HG03135 (cell line): Measurements from ENCODE around the gene H1-8.

Experiments used
- ATAC-seq: cut with Tn5 transposase; IDR thresholded peaks from one replicate; pipeline ENCODE4 v1.9.1; 2021; ENCODE audit warnings: mild to moderate bottlenecking, moderate library complexity; ENCODE audit not compliant: unreplicated experiment

Gene H1-8

DNA sequence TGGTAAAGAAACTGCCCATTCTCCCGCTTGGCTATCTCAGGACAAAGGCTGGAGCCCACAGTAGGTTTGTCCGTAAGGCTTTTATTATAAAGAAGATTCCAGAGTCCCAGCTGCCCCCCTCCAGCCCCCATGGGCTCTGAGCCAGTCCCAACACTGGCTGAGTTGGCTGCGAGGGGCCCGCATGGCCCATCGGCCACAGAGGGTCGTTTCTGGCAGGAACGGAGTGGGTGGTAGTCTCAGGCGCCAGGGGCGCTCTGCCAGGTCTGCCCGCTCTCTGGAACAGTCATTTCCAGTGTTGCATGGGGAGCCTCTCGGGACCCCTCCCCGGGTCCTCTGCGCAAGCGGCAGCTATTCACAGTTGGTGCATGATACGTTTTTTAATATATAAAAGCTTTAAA lies 12.2 kb downstream of the H1-8 start:
- ATAC-seq: no peak

DNA sequence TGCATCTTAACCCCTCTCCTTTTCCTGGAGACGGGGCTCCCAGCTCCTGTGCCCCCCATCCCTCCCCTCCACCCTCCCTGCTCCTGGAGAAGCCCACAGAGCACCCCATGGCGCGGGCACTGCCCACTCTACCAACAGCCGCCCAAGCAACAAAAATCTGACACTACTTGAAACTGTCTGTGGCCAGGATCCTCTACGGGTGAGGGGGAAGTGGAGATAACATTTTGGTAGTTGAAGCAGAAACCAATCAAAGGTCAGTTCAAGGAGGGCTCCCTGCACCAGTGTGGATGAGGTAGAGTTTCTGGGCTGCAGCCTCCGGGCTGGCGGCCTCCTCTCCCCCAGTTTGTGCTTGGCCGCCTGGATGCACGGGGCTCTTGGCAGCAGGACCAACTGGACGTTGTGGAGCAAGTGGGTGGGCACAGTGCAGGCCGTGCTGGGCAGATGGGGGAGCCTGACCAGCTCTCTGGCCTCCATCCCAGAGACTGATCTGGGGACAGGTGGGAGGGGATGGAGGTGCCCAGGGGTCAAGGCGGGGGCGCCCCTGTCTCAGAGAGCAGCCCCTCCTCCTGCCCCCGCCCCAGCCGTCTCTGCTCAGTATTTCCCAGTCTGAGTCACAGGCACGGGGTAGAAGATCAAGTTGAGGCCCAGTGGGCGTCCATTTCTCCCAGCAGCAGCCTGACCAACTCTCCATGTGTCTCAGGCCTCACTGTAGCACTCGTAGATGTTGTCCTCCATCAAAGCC lies 12.8 kb downstream of the H1-8 start:
- no peak for ATAC-seq

DNA sequence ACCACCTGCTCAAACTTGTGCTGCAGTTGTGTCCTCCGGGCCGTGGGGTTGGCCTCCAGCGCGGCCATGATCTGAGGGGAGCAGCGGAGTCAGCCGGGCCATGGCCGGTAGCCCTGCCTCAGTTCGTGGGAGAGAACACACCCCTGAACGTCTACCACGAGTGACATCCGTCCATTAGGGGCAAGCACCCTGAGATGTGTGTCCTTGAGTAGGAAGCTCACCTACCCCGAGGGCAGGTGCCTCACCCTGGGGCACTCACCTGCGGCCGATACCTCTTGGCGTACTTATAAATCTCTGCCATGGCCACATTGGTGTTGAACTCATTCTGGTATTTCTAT lies 13.4 kb downstream of the H1-8 start:
- ATAC-seq: no peak

DNA sequence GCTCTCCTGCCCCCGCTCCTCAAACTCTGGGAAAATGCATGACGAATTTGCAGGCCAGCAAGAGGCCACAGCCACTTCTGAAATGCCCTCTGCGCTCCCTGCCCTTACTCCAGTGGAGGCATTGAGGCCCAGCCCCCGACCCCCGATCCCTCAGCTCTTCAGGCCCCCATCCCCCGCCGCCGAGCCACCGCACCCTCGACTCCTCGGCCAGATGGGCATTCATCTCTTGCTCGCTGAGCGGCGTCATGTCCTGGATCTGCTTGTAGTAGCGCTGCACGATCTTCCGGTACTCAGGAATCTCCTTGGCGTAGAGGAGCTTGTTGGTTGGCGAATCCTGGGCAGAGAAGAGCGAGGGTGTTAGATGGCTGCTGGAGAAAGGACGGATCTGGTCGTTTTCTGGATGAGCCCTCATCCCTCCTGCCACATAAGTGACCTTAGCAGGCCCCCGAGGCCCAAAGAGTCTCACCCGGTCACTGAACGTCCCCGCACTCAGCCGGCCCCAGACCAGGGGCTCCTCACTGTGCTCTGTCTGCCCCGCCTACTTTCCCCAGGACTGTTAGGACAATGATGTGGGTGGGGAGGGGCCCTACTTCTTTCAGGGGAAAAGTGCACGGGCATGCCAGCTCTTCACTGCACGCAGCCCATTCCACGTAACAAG lies 14.0 kb downstream of the H1-8 start:
- ATAC-seq: no peak

DNA sequence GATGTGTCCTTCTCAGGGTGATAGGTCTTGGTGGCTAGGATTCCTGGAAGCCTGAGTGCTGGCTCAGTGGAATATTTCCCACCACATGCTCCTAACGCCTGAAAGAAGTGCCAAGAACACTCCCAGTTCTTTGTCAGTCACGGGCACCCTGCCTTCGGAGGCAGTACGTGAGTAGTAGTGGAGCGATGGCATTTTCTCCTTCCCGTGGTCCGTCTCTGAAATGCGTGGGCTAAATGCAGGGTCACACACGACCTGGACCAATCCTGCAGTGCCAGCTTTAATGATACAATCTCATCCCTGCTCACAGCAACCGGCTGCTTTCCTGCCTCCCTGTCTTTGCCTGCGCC lies 14.5 kb downstream of the H1-8 start:
- ATAC-seq: no peak

DNA sequence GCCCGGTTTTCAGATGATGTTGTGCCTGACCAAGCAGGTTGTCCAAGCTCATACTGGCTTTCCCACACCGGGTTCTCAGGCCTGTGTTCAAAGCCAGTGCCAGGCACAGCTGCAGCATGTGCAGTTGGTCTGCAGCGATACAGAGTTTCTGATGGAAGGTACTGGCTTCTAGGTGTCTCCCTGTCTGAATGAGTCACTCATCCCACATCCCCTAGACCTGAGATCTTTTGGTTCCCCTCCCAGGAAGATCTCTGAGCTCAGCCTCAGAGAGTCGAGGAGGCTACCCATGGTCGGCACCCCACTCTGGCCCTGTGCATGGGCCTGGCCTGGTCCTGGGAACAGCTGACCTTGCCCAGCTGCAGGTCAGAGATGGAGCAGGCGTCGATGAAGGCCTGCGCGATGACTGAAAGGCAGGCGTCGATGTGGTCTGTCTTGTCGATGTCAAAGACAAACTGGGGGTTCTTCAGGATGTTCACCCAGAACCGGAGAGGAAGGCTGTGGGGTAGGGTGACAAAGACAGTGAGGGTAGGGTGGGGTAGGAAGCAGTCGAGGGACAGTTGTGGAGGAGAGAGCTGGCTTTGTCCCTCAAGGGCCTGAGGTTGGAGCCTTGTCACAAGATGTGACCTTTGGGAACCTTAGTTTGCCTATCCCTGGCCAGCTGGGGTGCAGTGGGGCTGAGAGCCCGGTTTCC lies 15.3 kb downstream of the H1-8 start:
- ATAC-seq: no peak

DNA sequence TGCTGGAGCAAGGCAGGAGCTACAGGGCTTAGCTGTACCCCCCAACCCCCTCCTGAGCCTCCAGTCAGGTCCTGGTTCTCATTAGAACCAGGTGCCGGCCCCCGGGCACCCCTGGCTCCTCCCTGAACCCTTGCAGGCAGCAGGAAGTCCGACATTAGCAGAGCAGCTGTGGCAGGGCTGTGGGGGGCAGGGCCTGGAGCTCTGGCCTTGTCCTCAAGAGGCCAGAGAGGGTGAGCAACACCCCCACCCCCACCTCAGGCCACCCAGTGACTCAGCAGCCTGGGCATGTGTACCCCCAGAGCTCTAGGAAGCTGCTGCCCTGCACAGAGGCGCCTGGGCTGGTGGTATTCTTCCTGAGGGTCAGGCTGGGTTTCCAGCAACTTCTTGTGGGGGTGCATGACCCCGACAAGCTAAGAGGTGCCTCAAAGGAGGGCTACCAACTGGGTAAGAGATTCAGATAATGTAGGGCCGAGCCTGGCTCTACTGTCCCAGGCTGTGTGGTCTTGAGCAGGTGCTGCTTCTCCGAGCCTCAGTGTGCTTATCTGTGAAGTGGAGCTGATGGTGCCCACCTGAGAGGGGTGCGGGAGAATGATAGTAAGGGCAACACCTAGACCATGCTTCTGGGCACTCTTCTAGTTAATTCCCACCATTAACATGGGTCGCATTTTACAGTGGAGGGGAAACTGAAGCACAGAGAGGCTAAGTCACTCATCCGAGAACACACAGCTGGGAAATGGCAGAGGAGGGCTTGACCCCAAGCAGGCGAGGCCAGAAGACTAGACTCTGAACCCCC lies 16.0 kb downstream of the H1-8 start:
- ATAC-seq: no peak

DNA sequence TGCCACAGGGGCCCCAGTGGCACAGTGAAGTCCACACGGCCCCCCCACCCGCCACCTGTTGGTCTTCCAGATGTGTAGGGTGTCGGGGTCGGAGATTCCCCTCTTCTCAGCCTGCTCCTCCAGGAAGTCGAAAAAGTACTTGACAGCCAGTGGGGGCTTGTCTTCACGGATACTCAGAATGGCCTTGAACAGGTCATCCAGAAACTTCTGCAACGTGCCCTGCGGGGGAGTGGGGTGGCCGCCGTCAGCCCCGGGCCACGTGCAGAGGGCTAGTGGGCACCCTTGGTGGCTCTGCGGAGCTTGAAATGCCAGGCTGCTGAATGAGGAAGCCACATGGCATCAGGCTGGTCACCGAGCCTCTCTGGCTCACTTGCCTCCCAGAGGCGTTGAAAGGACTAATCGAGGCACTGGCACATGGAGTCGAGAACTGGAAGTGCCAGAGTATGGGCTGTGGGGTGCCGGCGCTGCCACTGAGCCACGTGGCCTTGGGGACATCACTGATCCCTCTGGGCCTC lies 16.6 kb downstream of the H1-8 start:
- ATAC-seq: no peak

- ATAC-seq: no peak
Measured at GRCh38 chr3:129560269-129560787, 17.4 kb downstream of the H1-8 start.

GRCh38 chr3:129560911-129561594 lies 18.1 kb downstream of the H1-8 start:
- ATAC-seq: no peak

- no peak for ATAC-seq
Measured at GRCh38 chr3:129561619-129562248, 18.8 kb downstream of the H1-8 start.

DNA sequence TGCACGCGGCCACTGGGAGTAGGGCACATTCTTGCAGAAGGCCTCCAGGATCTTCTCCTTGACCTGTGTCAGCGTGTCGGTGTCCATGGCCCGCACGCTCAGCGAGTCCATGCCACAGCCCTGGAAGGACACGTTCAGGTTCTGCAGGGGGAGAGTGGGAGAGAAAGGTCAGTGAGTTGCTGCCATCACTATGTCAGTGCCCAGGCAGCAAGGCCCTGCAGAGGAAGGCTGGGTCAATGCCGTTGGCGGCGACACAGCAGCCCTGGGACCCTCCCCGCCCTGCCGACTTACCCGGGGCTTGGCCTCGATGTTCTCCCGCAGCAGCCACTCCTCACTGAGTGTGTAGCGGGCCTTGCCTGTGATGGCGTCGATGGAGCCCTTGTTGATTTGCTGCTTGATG lies 19.8 kb downstream of the H1-8 start:
- ATAC-seq: no peak

GRCh38 chr3:129563332-129563731 lies 20.4 kb downstream of the H1-8 start:
- no peak for ATAC-seq

GRCh38 chr3:129563850-129564535 lies 21.0 kb downstream of the H1-8 start:
- no peak for ATAC-seq

DNA sequence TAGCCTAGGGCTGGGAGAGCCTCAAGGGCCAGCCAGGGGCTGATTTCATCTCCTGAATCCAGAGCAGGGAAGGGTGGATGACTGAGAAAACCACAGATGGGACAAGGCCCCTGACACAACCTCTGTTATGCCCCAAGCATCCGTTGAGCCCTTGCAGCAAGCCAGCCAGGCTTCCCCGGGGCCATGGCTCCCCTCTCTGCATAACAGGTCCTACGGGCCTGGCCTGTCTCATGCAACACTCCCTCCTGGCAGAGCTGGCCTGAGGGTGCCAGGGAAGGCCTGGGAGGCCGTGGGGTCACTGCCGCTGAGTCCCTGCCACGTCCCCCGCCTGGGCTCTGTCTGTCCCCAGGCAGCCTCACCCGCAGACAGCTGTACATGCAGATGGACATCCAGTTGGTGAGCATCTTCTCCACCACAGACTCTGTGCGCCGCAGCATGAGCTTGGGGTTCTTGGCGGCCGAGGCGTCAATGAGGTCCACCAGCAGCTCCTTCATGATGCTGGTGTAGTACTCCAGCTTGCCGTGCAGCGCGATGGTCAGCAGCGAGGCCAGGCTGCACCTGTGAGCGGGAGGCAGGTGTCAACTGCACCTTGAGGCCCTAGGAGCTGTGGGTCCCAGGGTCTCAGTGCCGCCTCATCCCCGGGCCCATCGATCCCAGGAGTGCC lies 22.1 kb downstream of the H1-8 start:
- ATAC-seq: no peak

DNA sequence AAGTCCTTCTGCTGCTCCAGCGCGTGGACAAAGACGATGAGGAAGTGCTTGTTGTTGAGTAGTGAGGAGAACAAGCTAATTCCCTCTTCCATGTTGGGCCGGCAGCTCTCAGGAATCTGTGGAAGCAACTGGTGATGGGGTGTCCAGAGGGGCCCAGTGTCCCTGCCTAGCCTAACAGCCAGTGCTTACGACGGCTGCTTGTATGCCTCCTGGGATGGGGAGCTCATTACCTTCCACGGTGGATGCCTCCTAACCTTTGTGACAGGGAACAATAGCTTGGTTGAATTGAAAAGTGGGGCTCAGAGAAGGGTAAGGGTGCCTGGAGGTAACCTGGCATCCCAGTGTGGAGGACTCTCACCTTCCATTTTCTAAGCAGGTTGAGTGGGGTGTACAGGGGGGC lies 22.9 kb downstream of the H1-8 start:
- ATAC-seq: no peak

DNA sequence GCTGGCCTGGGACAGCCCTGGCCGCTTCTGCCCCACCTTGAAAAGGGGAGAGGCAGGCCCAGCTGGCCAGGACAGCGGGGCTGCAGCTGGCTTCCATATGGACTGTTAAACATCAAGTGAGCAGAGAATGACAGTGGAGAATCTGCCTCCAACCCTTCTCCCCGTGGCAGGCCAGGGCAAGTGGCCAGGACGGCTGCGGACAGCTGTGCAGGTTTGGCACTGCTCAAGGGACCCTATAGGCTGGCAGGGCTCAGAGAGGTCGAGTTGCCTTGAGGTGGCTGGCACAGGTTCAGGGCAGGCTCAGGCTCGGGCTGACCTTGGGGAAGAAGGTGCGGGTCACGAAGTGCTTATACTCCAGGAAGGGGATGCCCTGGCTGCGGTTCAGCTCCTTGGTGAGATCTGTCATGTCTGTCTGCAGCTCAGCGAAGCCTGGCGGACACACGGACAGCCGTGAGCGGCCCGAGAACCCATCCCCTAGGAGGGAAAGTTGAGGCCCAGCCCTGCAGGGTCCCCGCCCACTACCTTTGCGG lies 24.3 kb downstream of the H1-8 start:
- no peak for ATAC-seq

DNA sequence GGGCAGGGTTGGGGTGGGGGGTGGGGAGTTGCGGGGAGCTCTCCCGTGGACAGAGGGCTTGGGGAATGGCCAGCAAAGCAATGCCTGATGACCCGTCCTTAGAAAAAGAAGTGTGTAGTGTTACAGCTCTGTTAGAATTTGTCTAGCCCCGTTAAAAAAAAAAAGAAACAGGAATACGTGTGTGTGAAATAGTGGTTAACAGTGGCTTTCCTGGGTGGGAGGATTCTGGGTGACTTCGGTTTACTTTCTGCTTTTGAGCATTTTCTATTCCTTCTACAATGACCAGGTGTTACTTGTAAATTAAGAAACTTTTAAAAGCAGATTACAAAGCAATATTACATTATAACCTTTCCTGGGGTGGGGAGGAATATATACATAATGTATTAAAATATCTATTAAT lies 25.0 kb downstream of the H1-8 start:
- ATAC-seq: no peak

DNA sequence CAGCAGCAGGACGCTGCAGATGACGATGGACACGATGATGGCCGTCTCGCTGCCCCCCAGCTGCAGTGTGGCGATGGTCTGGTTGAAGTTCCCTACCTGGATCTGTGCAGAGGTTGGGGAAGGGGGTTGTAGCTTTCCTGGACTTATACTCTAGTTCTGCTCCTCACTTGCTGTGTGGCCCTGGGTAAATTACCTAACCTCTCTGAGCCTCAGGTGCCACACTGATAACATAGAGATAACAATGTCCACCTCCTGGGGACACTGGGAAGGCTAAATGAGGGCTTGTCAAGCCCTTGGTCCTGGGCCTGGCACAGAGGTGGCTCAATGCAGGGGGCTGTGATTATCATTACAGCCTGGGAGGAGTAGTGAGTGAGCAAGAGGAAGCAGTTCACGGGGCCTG lies 26.9 kb downstream of the H1-8 start:
- ATAC-seq: no peak
